Inferior parietal cortex (tissue), 1 donor: Measurements from ENCODE around the gene ADORA2B.
"Not testable (repeated sequence)": the region's sequence is repeated elsewhere in the genome, so short reads cannot be mapped to it uniquely, and the experiment has no call there.

ENCODE experiments used
- DNase-seq: peaks from one replicate; pipeline ENCODE4 v3.0.0-alpha.2; 2016; ENCODE audit errors: extremely low spot score

Gene ADORA2B

GRCh38 chr17:15944759-15945526 lies at the start of gene ADORA2B:
ADORA2B (plus strand) TSS chr17:15945130; CDS start chr17:15945249, 119 bp downstream.
- DNase-seq = no peak

- DNase-seq = no peak
Measured at GRCh38 chr17:15896277-15896676, 48.7 kb upstream of the ADORA2B start.

GRCh38 chr17:15896834-15897233 lies 48.1 kb upstream of the ADORA2B start:
- no peak for DNase-seq

DNA sequence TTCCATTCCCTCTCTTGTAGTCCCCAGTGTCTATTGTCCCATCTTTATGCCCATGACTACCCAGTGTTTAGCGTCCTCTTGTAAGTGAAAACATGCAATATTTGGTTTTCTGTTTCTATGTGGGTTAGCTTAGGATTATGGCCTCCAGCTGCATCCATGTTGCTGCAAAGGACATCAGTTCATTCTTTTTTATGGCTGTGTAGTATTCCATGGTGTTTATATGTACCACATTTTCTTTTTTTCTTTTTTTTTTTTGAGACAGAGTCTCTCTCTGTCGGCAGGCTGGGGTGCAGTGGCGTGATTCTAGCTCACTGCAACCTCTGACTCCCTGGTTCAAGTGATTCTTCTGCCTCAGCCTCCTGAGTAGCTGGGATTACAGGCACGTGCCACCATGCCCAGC lies 45.3 kb upstream of the ADORA2B start:
- not testable (repeated sequence) for DNase-seq

GRCh38 chr17:15900871-15901270 lies 44.1 kb upstream of the ADORA2B start:
- no peak for DNase-seq

DNA sequence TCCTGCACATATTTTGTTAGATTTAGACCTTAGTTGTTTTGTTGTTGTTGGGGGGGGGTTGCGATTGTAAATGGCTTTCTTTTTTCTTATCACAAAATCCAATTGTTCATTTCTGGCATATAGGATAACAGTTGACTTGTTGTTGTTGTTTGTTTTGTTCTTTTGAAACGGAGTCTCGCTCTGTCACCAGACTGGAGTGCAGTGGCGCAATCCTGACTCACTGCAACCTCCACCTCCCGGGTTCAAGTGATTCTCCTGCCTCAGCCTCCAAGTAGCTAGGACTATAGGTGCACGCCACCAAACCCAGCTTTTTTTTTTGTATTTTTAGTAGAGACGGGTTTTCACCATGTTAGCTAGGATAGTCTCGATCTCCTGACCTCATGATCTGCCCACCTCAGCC lies 39.7 kb upstream of the ADORA2B start:
- not testable (repeated sequence) for DNase-seq

GRCh38 chr17:15907290-15907689 lies 37.6 kb upstream of the ADORA2B start:
- no peak for DNase-seq

DNA sequence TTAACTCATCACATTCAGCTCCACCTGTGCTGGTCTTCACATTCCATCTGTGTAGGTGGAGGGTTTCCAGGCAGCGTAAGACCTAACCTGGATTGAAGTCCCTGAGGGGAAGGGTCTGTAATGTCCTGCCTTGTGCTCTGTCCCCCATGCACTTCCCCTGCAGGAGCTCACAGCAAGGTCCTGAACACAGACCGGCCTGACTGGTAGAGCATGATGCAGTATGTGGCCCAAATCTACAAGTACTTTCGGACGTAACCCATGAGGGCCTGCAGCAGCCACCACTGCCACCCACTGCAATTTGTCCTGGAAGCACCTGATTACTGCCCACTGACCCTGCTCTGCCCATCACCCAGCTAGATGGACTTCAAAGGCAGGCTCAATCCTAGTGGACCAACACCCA lies 36.6 kb upstream of the ADORA2B start:
- no peak for DNase-seq

- no peak for DNase-seq
Measured at GRCh38 chr17:15909481-15909991, 35.4 kb upstream of the ADORA2B start.

DNA sequence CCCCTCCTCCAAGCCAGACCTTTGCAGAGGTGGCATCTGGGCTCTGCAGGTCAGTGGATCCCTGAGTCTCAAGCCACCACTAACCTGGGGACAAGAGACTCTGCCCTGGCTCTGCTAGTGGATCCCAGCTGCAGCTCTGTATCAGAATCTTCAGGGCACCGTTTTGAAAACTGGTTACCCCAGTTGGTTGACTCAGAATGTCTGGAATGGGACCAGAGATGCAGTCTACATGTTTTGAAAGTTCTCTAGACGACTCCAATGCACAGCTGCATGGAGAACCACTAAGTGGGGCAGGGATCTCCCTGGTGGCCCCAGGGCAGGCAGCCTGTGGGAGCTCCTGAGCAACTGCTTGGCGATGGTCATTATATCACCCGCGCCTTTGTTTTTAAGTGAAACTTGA lies 34.1 kb upstream of the ADORA2B start:
- DNase-seq = no peak

DNA sequence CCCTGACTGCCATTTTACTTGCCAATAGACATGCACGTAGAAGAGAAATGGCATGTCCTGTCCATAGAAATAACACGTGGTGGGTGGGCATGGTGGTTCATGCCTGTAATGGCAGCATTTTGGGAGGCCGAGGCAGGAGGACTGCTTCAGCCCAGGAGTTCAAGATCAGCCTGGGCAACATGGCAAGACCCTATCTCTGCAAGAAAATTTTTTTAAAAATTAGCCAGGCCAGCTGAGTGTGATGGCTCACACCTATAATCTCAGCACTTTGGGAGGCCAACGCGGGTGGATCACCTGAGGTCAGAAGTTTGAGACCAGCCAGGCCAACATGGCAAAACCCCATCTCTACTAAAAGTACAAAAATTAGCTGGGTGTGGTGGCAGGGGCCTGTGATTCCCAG lies 33.2 kb upstream of the ADORA2B start:
- DNase-seq = not testable (repeated sequence)

- no peak for DNase-seq
Measured at GRCh38 chr17:15912416-15912955, 32.4 kb upstream of the ADORA2B start.

- DNase-seq = no peak
Measured at GRCh38 chr17:15913826-15914225, 31.1 kb upstream of the ADORA2B start.

- no peak for DNase-seq
Measured at GRCh38 chr17:15914400-15915170, 30.3 kb upstream of the ADORA2B start.

GRCh38 chr17:15915961-15916360 lies 29.0 kb upstream of the ADORA2B start:
- DNase-seq = no peak

DNA sequence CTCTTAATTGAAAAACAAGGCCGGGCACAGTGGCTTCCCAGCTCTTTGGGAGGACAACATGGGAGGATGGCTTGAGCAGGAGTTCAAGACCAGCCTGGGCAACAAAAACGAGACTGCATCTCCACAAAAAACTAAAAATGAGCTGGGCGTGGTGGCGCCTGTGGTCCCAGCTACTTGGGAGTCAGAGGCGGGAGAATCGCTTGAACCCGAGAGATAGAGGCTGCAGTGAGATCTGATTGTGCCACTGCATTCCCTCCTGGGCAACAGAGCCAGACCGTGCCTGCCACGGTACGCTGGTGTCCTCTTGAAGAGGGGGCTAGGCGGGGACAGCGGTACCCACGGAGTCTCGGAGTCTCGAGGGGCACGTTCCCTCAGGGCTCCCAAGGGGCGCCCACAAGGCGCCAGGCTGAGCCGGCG lies 27.9 kb upstream of the ADORA2B start:
- no peak for DNase-seq

GRCh38 chr17:15917438-15918027 lies 27.4 kb upstream of the ADORA2B start:
- DNase-seq = no peak

DNA sequence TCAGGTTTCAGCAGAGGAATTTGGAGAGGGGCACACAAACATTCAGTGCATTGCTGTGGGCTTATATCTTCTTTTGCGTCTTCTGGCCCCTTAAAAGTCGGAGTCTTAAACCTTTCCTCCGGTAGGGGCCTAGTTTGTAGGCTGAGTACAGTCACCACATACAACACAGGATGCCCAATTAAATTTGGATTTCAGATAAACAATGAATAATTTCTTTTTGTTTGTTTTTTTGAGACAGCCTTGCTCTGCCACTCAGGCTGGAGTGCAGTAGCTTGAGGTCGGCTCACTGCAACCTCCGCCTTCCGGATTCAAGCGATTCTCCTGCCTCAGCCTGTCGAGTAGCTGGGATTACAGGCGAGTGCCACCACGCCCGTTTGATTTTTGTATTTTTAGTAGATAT lies 26.7 kb upstream of the ADORA2B start:
- DNase-seq = no peak

GRCh38 chr17:15918661-15919259 lies 26.2 kb upstream of the ADORA2B start:
- DNase-seq = no peak

DNA sequence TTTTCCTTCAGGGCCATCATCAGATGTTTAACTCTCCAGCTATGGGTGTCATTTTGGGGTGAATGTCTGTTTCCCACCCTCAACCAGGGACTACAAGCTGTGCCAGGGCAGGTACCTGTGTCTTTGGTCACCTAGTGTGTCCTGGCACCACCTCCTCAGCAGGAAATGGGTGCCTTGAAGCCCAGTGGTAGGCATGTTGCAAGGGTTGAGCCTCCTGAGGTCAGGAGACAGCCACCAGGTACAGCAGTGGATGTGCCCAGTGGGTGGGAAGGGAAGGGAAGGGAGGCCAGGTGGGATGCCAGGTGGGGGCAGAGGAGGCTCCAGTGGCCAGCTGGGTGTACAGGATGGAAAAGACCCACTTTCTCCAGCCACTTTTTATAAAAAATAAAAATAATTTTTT lies 25.5 kb upstream of the ADORA2B start:
- DNase-seq = no peak

- DNase-seq = no peak
Measured at GRCh38 chr17:15920758-15921239, 24.1 kb upstream of the ADORA2B start.

DNA sequence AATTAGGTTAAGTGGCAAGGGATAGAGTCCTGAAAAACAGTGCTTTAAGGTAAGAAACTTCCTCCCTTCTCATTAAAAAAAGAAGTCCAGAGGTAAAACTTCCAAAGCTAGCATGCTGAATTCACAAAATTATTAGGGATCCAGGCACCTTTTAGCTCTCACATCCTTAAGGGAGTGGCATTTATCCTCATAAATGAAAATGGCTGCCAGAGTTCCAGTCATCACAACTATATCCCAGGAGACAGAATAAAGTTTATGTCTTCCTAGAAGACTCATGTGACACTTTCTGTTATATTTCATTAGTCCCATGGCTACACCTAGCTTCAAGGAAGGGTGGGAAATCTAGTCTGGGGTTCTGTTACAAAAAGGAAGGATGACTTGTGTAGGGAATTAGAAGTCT lies 23.3 kb upstream of the ADORA2B start:
- no peak for DNase-seq
